ENCODE data around the gene SLC22A1.

DNA sequence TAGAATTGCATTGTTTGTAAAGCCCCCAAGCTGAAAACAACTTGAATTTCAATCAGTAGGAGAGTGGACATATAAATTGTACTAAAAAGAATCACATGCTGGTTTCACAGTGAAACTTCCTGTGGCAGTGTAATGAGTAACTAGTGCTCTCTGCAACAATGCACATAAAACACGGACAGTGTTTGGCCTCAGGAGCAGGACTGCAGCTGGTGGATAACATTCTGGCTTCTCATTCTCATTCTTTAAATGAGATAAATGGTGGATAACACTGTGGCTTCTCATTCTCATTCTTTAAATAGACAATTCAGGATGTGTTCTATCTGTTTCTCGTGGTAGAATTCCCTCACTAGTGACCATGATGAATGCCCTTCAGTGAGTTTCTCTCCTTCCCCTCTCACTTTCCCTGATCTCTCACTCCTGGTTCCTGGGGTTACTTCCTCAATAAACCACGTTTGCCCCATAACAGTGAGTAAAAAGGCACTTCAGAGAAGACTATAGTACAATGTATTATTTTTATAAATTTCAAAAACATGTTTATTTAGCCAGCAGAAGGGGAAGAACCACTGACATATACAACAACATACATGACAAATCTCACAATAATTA lies 77.1 kb downstream of the SLC22A1 start:
- TF ChIP-seq BHLHE40 (IDR thresholded peaks at IDR 0.05; ENCODE audit: low read length) (no peak), POLR2AphosphoS5 (IDR thresholded peaks at IDR 0.05; ENCODE audit: low read depth, low read length) (no peak; the same call in 1 of the 2 replicates), CREM (IDR thresholded peaks at IDR 0.05) (no peak), CREM (CRISPR knock-in tag; IDR thresholded peaks at IDR 0.05) (no peak), NR2C2 (CRISPR knock-in tag; IDR thresholded peaks at IDR 0.05; ENCODE audit: borderline replicate concordance) (no peak)
- TF ChIP-seq, protein P1, sequence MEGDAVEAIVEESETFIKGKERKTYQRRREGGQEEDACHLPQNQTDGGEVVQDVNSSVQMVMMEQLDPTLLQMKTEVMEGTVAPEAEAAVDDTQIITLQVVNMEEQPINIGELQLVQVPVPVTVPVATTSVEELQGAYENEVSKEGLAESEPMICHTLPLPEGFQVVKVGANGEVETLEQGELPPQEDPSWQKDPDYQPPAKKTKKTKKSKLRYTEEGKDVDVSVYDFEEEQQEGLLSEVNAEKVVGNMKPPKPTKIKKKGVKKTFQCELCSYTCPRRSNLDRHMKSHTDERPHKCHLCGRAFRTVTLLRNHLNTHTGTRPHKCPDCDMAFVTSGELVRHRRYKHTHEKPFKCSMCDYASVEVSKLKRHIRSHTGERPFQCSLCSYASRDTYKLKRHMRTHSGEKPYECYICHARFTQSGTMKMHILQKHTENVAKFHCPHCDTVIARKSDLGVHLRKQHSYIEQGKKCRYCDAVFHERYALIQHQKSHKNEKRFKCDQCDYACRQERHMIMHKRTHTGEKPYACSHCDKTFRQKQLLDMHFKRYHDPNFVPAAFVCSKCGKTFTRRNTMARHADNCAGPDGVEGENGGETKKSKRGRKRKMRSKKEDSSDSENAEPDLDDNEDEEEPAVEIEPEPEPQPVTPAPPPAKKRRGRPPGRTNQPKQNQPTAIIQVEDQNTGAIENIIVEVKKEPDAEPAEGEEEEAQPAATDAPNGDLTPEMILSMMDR (CRISPR knock-in tag; IDR thresholded peaks at IDR 0.05), result no peak
- TF ChIP-seq, protein P2, sequence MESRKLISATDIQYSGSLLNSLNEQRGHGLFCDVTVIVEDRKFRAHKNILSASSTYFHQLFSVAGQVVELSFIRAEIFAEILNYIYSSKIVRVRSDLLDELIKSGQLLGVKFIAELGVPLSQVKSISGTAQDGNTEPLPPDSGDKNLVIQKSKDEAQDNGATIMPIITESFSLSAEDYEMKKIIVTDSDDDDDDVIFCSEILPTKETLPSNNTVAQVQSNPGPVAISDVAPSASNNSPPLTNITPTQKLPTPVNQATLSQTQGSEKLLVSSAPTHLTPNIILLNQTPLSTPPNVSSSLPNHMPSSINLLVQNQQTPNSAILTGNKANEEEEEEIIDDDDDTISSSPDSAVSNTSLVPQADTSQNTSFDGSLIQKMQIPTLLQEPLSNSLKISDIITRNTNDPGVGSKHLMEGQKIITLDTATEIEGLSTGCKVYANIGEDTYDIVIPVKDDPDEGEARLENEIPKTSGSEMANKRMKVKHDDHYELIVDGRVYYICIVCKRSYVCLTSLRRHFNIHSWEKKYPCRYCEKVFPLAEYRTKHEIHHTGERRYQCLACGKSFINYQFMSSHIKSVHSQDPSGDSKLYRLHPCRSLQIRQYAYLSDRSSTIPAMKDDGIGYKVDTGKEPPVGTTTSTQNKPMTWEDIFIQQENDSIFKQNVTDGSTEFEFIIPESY (CRISPR knock-in tag; IDR thresholded peaks at IDR 0.05), result no peak

All from HepG2 (cell line).